Osteocyte (in vitro differentiated cells): ENCODE data around the gene C1orf105. TPM values are rescaled to one million over a fixed set of nuclear protein-coding genes. Genes with fewer than 3 reads are reported as not detected.

ENCODE experiments used
- DNase-seq: peaks from one replicate; pipeline ENCODE4 v3.0.0; 2021; ENCODE audit warnings: mixed read lengths; ENCODE audit not compliant: unreplicated experiment; ENCODE audit errors: extremely low spot score
- H3K27ac Mint-ChIP-seq: one replicate; pipeline ENCODE4 v1.8.0; 2021; ENCODE audit warnings: mild to moderate bottlenecking, mixed read lengths; ENCODE audit not compliant: unreplicated experiment
- H3K27me3 Mint-ChIP-seq: one replicate; pipeline ENCODE4 v1.8.0; 2021; ENCODE audit warnings: mixed read lengths; ENCODE audit not compliant: unreplicated experiment
- H3K36me3 Mint-ChIP-seq: one replicate; pipeline ENCODE4 v1.8.0; 2021; ENCODE audit warnings: mixed read lengths; ENCODE audit not compliant: unreplicated experiment
- H3K4me1 Mint-ChIP-seq: one replicate; pipeline ENCODE4 v1.8.0; 2021; ENCODE audit warnings: mixed read lengths; ENCODE audit not compliant: unreplicated experiment
- H3K4me3 Mint-ChIP-seq: one replicate; pipeline ENCODE4 v1.8.0; 2021; ENCODE audit warnings: mild to moderate bottlenecking, moderate library complexity, mixed read lengths; ENCODE audit not compliant: unreplicated experiment
- H3K9me3 Mint-ChIP-seq: one replicate; pipeline ENCODE4 v1.8.0; 2021; ENCODE audit warnings: mixed read lengths; ENCODE audit not compliant: unreplicated experiment
- CTCF ChIP-seq: fragments of 200-600 bp; sonication (generic); IDR thresholded peaks from 2 replicates; pipeline ENCODE4 v1.5.0; 2021; ENCODE audit warnings: antibody characterized with exemption, mild to moderate bottlenecking, moderate library complexity
- total RNA-seq: library from RNA; stranded (reverse); gene quantifications from 2 replicates; pipeline ENCODE4 v1.2.1, GENCODE V29; 2021

Gene C1orf105
- total RNA-seq, 1 donor from 2014 or later, result not detected

DNA sequence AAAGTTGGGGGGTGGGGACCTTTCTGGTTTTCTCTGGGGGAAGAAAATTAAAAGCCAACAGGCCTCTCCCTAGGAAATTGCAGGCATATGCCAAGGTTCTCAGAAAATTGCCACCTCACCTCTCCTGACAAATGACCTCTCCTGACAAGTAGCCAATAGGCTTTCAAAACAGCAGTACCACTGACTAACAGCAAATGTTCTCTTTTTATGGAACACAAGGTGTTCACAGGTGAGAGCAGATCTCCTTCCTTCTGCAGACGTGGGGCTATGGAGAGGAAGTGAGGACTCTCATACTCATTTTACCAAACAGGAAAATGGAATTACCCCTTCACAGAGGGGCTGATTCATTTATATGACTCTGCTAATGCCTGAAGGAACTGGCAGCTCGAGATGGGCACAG lies 79.7 kb downstream of the C1orf105 start:
- TF ChIP-seq CTCF, result no peak
- no peaks in the 10 kb centered on the region for H3K36me3 Mint-ChIP-seq
- no peaks in the 10 kb centered on the region for H3K9me3 Mint-ChIP-seq
- no peak for DNase-seq
- H3K27ac Mint-ChIP-seq, result no peak overlapping the region
- H3K27me3 Mint-ChIP-seq, result peaks cover 28% of the 10 kb centered on the region
- no peak overlapping the region for H3K4me3 Mint-ChIP-seq
- peaks cover 20% of the 10 kb centered on the region for H3K4me1 Mint-ChIP-seq

GRCh38 chr1:172507741-172508140 lies 87.3 kb downstream of the C1orf105 start:
- Mint-ChIP-seq H3K27ac (no peak overlapping the region), H3K27me3 (peaks cover 22% of the 10 kb centered on the region), H3K4me3 (no peak overlapping the region), H3K9me3 (no peaks in the 10 kb centered on the region), H3K4me1 (no peaks in the 10 kb centered on the region), H3K36me3 (no peaks in the 10 kb centered on the region)
- TF ChIP-seq CTCF, result no peak
- no peak for DNase-seq

- no peak for TF ChIP-seq CTCF
- Mint-ChIP-seq H3K4me3 (no peak overlapping the region), H3K4me1 (no peaks in the 10 kb centered on the region), H3K27me3 (peaks cover 7% of the 10 kb centered on the region), H3K36me3 (no peaks in the 10 kb centered on the region), H3K9me3 (no peaks in the 10 kb centered on the region), H3K27ac (no peak overlapping the region)
- no peak for DNase-seq
Observed at GRCh38 chr1:172510479-172510878, 90.0 kb downstream of the C1orf105 start.

DNA sequence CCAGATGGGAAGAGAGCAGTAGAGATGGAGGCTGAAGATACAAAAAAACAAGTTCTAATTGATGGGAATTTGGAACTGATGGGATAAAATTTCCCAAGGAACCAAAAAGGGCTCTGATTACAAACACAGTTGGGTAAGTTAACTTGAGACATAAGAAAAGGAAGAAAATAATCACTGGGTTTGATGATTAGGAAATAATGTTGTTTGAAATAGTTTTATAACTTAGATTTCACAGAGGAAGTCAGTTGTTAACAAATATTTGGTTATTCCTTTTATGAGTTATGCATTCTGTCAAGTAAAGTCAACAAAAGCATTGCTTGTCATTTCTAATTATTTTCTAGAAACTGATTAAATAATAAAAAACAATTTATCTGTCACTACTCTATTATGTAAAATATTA lies 92.1 kb downstream of the C1orf105 start:
- no peak for TF ChIP-seq CTCF
- no peaks in the 10 kb centered on the region for H3K4me1 Mint-ChIP-seq
- no peaks in the 10 kb centered on the region for H3K36me3 Mint-ChIP-seq
- DNase-seq, result no peak
- no peak overlapping the region for H3K27ac Mint-ChIP-seq
- no peak overlapping the region for H3K4me3 Mint-ChIP-seq
- H3K27me3 Mint-ChIP-seq, result peaks cover 8% of the 10 kb centered on the region
- no peaks in the 10 kb centered on the region for H3K9me3 Mint-ChIP-seq

GRCh38 chr1:172513479-172513878 lies 93.0 kb downstream of the C1orf105 start:
- Mint-ChIP-seq H3K4me1 (no peaks in the 10 kb centered on the region), H3K9me3 (no peaks in the 10 kb centered on the region), H3K4me3 (no peak overlapping the region), H3K27ac (no peak overlapping the region), H3K27me3 (peaks cover 12% of the 10 kb centered on the region), H3K36me3 (no peaks in the 10 kb centered on the region)
- no peak for DNase-seq
- TF ChIP-seq CTCF, result no peak
